ENCODE data around the gene KIF3C. TPM values are rescaled to one million over a fixed set of nuclear protein-coding genes. Genes with fewer than 3 reads are reported as not detected.

Gene KIF3C
- total RNA-seq, 1 donor from 2014 or later: 78.1 TPM

GRCh38 chr2:26008851-26009566 lies 26.7 kb upstream of the KIF3C start:
- no peak for DNase-seq (ENCODE audit: low spot score)

GRCh38 chr2:26008095-26008494 lies 25.8 kb upstream of the KIF3C start:
- Mint-ChIP-seq H3K4me3 (ENCODE audit: unreplicated experiment) (no peak overlapping the region), H3K9me3 (ENCODE audit: unreplicated experiment) (no peaks in the 10 kb centered on the region), H3K36me3 (ENCODE audit: low read depth, unreplicated experiment) (peaks cover 5% of the 10 kb centered on the region), H3K27me3 (ENCODE audit: unreplicated experiment) (peaks cover 4% of the 10 kb centered on the region), H3K27ac (ENCODE audit: unreplicated experiment) (no peak overlapping the region), H3K4me1 (ENCODE audit: unreplicated experiment) (peaks cover 18% of the 10 kb centered on the region)
- no peak for TF ChIP-seq CTCF (IDR thresholded peaks at IDR 0.05; ENCODE audit: unreplicated experiment)
- DNase-seq (ENCODE audit: low spot score): no peak

More at GRCh38 chr2:26008851-26009566, 26.7 kb upstream of the KIF3C start:
- Mint-ChIP-seq H3K9me3 (ENCODE audit: unreplicated experiment) (no peaks in the 10 kb centered on the region), H3K4me1 (ENCODE audit: unreplicated experiment) (peaks cover 15% of the 10 kb centered on the region), H3K27me3 (ENCODE audit: unreplicated experiment) (peaks cover 1% of the 10 kb centered on the region), H3K4me3 (ENCODE audit: unreplicated experiment) (no peak overlapping the region), H3K27ac (ENCODE audit: unreplicated experiment) (no peak overlapping the region), H3K36me3 (ENCODE audit: low read depth, unreplicated experiment) (peaks cover 5% of the 10 kb centered on the region)
- TF ChIP-seq CTCF (IDR thresholded peaks at IDR 0.05; ENCODE audit: unreplicated experiment): no peak

- Mint-ChIP-seq H3K9me3 (ENCODE audit: unreplicated experiment) (no peaks in the 10 kb centered on the region), H3K4me3 (ENCODE audit: unreplicated experiment) (peak overlapping the region; percentile 73), H3K27me3 (ENCODE audit: unreplicated experiment) (peaks cover 6% of the 10 kb centered on the region), H3K4me1 (ENCODE audit: unreplicated experiment) (peaks cover 26% of the 10 kb centered on the region), H3K36me3 (ENCODE audit: low read depth, unreplicated experiment) (no peaks in the 10 kb centered on the region), H3K27ac (ENCODE audit: unreplicated experiment) (no peak overlapping the region)
- TF ChIP-seq CTCF (IDR thresholded peaks at IDR 0.05; ENCODE audit: unreplicated experiment): no peak
- DNase-seq (ENCODE audit: low spot score): no peak
Observed at GRCh38 chr2:26002632-26003310, 20.5 kb upstream of the KIF3C start.

- H3K27ac Mint-ChIP-seq (ENCODE audit: unreplicated experiment): no peak overlapping the region
Observed at GRCh38 chr2:26001743-26002351, 19.6 kb upstream of the KIF3C start.

More at GRCh38 chr2:26001743-26002351, 19.6 kb upstream of the KIF3C start:
- H3K27me3 Mint-ChIP-seq (ENCODE audit: unreplicated experiment): peaks cover 6% of the 10 kb centered on the region
- H3K4me3 Mint-ChIP-seq (ENCODE audit: unreplicated experiment): peak overlapping the region; percentile 73
- no peaks in the 10 kb centered on the region for H3K36me3 Mint-ChIP-seq (ENCODE audit: low read depth, unreplicated experiment)
- H3K4me1 Mint-ChIP-seq (ENCODE audit: unreplicated experiment): peaks cover 26% of the 10 kb centered on the region
- no peak for TF ChIP-seq CTCF (IDR thresholded peaks at IDR 0.05; ENCODE audit: unreplicated experiment)
- H3K9me3 Mint-ChIP-seq (ENCODE audit: unreplicated experiment): no peaks in the 10 kb centered on the region
- no peak for DNase-seq (ENCODE audit: low spot score)
